GM20000 (cell line): ENCODE results near the gene ARF1.

Experiments
- DNase-seq: peaks from one replicate; pipeline ENCODE4 v3.0.0; 2012; ENCODE audit warnings: low spot score
- CTCF ChIP-seq: IDR thresholded peaks from 2 replicates; pipeline ENCODE4 v1.5.1; 2012; ENCODE audit warnings: mild to moderate bottlenecking, control low read depth; ENCODE audit errors: extremely low read depth, missing control alignments

ARF1 gene

GRCh38 chr1:228079601-228080263 is 2.8 kb upstream of the ARF1 start:
- no peak for DNase-seq
- TF ChIP-seq CTCF = no peak

GRCh38 chr1:228081144-228081543 is 1.4 kb upstream of the ARF1 start:
- no peak for TF ChIP-seq CTCF
- no peak for DNase-seq

- no peak for TF ChIP-seq CTCF
- DNase-seq = no peak
These were observed 812 bp upstream of the ARF1 start for GRCh38 chr1:228081578-228082213.

GRCh38 chr1:228082918-228083870 is 686 bp downstream of the ARF1 start:
- no peak for TF ChIP-seq CTCF
- DNase-seq = no peak

- TF ChIP-seq CTCF = no peak
- DNase-seq = no peak
These were observed 1.4 kb downstream of the ARF1 start for GRCh38 chr1:228083871-228084278.

GRCh38 chr1:228084325-228084724 is 1.8 kb downstream of the ARF1 start:
- TF ChIP-seq CTCF = no peak
- no peak for DNase-seq

- no peak for DNase-seq
- no peak for TF ChIP-seq CTCF
These were observed 2.3 kb downstream of the ARF1 start for GRCh38 chr1:228084797-228085196.
